RKO (cell line): ENCODE measurements around the gene NLGN2.
A peak's percentile ranks its signal among the peaks of the same experiment; 100 is the strongest.

Experiments used
- DNase-seq: peaks from one replicate; pipeline ENCODE4 v3.0.0-alpha.2; 2016; ENCODE audit warnings: low spot score

Gene NLGN2

DNA sequence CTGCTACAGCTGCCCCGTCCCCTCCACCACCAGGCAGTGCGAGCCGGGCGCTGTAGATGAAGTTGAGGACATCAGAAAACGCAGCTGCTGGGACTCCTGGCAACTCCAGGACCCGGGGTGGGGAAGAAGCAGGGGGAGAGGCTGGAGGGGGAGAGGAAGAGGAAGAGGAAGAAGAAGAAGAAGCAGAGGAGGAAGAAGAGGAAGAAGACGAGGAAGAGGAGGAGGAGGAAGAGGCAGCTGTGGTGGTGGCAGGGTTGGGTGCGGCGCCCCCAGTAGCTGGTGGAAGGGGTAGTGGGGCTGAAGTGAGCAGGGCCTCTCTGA, 58.6 kb downstream of the NLGN2 start:
- DNase-seq, result no peak

- peak; percentile 63 for DNase-seq
Observed at GRCh38 chr17:7466639-7467341, 59.1 kb downstream of the NLGN2 start.

DNA sequence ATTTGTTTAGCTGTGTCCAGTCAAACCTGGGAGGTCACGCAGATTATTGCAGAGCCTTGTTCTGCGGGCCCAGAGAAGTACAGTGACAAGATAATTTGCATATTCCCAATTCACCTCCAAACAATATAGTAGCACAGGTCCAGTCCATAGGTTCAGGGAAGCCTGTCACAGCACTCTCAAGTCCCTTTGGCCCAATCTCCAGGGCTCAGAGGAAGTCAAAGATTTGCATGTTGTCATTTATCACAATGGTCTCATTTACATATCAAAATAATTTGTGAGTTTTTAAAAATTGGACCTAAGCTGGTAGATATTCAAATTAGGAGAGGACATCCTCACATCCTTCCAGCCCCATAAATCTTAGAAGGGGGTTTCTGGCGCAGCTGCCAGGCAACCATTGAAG, 59.9 kb downstream of the NLGN2 start:
- no peak for DNase-seq

GRCh38 chr17:7468290-7468689, 60.6 kb downstream of the NLGN2 start:
- DNase-seq, result no peak

DNA sequence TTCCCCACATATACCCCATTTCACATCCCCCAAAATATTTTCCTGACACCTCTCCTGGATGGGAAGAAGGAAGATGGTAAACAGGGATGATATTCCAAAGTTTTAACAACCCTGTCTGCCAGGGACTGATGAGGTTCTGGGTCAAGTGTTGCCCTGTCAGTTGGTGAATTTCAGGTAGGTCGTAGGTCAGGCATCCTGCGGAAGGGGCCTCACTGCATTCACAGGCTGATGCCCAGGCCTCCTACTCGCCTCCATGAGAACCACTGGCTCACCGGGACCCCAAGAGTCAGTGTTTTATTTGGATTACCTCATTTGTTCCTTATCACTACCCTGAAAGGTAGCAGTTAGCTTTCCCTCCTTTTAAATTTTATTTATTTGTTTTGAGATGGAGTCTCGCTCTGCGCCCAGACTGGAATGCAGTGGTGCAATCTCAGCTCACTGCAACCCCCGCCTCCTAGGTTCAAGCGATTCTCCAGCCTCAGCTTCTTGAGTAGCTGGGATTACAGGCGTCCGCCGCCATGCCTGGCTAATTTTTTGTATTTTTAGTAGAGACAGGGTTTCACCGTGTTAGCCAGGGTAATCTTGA, 61.3 kb downstream of the NLGN2 start:
- no peak for DNase-seq
